ENCODE measurements around the gene SGMS1.

Gene SGMS1

DNA sequence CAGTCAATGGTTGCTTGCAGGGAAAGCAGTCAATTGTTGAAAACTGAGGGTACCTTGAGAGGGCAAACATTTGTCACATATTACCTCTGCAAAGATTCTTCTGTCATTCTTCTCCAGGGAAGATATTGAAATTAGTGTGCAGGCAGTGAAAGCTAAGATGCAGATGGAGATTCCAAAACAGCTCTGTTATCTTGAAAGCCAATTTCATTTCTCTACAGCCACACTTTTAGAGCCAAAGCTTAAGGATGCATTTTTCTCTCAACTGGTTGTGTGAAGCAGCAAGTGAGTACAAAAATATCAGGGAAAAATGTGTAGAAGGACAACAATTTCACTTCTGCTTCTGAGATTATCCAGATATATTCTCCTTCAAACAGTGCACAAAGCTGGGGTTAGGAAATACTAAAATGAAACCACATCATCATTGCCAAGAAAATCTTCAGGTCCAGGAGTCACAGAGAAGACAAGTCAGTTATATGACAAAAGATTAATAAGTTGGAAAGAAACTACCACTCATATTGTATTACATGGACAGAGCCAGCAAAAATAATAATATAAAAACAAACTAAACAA, 16.3 kb downstream of the SGMS1 start:
- TF ChIP-seq CTCF (conservative IDR thresholded peaks at IDR 0.05; ENCODE audit: low read depth), result no peak
- no peak overlapping the region for H3K27ac ChIP-seq
- CTCF ChIA-PET, result no interaction called here
- no peak for DNase-seq (ENCODE audit: low spot score)
- POLR2A ChIA-PET (ENCODE audit: low non-redundant PET), result interaction anchor here (0.5 kb wide), 1 partner anchor 19 kb away, joined by 3 read pairs; no protein-coding TSS in a partner anchor

DNA sequence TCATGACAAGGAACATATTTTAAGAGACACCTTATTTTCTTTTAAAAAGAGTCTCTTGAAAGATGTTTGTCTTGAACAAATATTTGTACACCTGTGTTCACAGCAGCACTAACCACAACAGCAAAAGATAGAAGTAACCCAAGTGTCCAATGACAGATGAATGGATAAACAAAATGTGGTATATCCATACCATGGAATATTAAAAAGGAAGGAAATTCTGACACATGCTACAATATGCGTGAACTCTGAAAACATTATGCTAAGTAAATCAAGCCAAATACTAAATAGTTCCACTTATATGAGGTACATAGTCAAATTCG, 17.8 kb downstream of the SGMS1 start:
- ChIA-PET POLR2A (ENCODE audit: low non-redundant PET) (no interaction called here), CTCF (no interaction called here)
- no peak for DNase-seq (ENCODE audit: low spot score)
- TF ChIP-seq CTCF (conservative IDR thresholded peaks at IDR 0.05; ENCODE audit: low read depth), result no peak
- H3K27ac ChIP-seq, result no peak overlapping the region

GRCh38 chr10:50605269-50605950, 18.3 kb downstream of the SGMS1 start:
- DNase-seq (ENCODE audit: low spot score), result peak; percentile 80
- CTCF ChIA-PET, result interaction anchor here (1.0 kb wide), 1 partner anchor 11 kb away, joined by 4 read pairs; no protein-coding TSS in a partner anchor
- POLR2A ChIA-PET (ENCODE audit: low non-redundant PET), result interaction anchor here (0.6 to 1.0 kb wide), 3 partner anchors 17 to 163 kb away, joined by 3 to 5 read pairs (median 4); no protein-coding TSS in a partner anchor
- peak overlapping the region; percentile 77 for H3K27ac ChIP-seq
- TF ChIP-seq CTCF (conservative IDR thresholded peaks at IDR 0.05; ENCODE audit: low read depth), result no peak

GRCh38 chr10:50604809-50605208, 18.9 kb downstream of the SGMS1 start:
- no peak for TF ChIP-seq CTCF (conservative IDR thresholded peaks at IDR 0.05; ENCODE audit: low read depth)
- DNase-seq (ENCODE audit: low spot score), result no peak
- CTCF ChIA-PET, result interaction anchor here (0.6 to 1.0 kb wide), 2 partner anchors 10 to 16 kb away, joined by 4 read pairs; no protein-coding TSS in a partner anchor
- POLR2A ChIA-PET (ENCODE audit: low non-redundant PET), result interaction anchor here (0.6 to 1.0 kb wide), 3 partner anchors 18 to 163 kb away, joined by 3 to 5 read pairs (median 4); no protein-coding TSS in a partner anchor
- peak overlapping the region; percentile 77 for H3K27ac ChIP-seq

DNA sequence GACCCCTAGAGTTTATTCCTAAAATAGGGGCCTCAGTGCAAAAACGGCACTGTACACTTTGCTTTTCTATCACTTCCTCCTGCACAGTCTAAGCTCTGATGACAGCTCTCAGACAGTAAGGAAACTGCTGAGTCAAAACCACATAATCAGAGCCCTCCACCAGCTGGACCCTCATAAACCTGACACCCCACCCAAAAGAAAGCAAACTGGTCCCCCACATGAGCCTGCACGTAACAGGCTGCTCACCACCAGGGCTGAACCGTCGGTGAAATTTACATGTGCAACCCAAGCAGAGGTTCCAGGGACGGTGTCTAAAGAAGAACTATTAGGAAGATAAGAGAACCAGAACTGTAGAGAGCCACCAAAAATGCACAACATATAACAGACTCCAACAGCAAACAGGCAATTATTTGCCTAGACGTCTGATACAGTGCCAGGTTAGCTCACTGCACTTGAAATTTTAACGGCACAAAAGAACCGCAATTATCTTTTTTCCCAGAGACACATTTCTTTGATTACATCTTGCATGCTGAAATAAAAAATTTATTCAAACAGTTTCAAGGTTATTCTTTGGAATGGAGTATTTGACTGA, 19.6 kb downstream of the SGMS1 start:
- no peak for DNase-seq (ENCODE audit: low spot score)

More for the DNA sequence above, 19.6 kb downstream of the SGMS1 start:
- TF ChIP-seq CTCF (conservative IDR thresholded peaks at IDR 0.05; ENCODE audit: low read depth), result no peak
- ChIA-PET CTCF (interaction anchor here (0.6 kb wide), 1 partner anchor 15 kb away, joined by 4 read pairs; no protein-coding TSS in a partner anchor), POLR2A (ENCODE audit: low non-redundant PET) (interaction anchor here (1.0 kb wide), 1 partner anchor 18 kb away, joined by 4 read pairs; no protein-coding TSS in a partner anchor)
- H3K27ac ChIP-seq, result peak overlapping the region; percentile 92
